ENCODE measurements around the gene SYNGR3.

The SYNGR3 gene

DNA sequence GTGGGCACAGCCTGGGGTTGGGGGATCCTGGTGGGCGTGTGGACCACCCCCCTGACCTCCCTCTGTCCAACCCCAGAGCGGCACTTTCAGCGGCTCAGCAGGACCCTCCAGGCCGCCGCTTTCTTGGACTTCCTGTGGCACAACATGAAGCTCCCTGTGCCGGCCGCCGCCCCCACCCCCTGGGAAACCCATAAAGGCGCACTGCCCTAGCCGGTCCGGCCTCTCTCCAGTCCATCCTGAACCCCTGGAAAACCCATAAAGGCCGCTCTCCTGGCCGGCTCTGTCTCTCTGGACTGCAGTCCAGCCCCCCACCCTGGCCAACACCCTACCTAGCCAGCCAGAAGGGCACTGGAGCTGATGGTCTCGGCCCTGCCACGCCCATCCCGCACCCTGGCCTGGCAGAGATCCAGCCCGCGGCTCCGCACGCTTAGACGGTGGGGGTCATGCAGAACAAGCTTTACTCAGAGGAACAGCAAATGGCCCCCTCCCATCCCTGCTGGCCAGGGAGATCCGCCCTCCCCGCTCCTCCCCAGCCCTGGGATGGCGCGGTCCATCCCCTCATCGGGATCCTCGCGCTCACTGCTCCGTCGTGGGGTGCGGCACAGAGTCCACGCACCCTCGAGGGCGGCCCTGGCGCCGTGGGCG is 11.2 kb upstream of the SYNGR3 start:
- Histone ChIP-seq H3K4me1 (ENCODE audit: control insufficient read depth in 1 of 2, insufficient read depth in 1 of 2, low read depth in 1 of 2, low read length in 1 of 2) (peaks cover 7% of the 10 kb centered on the region in 2 experiments), H3K27me3 (peaks cover 59% of the 10 kb centered on the region), H3K4me3 (ENCODE audit: low read depth in 1 of 2, low read length in 1 of 2) (no peak overlapping the region), H3K9me3 (no peaks in the 10 kb centered on the region), H3K27ac (no peak overlapping the region), H3K36me3 (peaks cover 41% of the 10 kb centered on the region)
- TF ChIP-seq, protein P1, sequence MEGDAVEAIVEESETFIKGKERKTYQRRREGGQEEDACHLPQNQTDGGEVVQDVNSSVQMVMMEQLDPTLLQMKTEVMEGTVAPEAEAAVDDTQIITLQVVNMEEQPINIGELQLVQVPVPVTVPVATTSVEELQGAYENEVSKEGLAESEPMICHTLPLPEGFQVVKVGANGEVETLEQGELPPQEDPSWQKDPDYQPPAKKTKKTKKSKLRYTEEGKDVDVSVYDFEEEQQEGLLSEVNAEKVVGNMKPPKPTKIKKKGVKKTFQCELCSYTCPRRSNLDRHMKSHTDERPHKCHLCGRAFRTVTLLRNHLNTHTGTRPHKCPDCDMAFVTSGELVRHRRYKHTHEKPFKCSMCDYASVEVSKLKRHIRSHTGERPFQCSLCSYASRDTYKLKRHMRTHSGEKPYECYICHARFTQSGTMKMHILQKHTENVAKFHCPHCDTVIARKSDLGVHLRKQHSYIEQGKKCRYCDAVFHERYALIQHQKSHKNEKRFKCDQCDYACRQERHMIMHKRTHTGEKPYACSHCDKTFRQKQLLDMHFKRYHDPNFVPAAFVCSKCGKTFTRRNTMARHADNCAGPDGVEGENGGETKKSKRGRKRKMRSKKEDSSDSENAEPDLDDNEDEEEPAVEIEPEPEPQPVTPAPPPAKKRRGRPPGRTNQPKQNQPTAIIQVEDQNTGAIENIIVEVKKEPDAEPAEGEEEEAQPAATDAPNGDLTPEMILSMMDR (IDR thresholded peaks at IDR 0.05), result no peak

DNA sequence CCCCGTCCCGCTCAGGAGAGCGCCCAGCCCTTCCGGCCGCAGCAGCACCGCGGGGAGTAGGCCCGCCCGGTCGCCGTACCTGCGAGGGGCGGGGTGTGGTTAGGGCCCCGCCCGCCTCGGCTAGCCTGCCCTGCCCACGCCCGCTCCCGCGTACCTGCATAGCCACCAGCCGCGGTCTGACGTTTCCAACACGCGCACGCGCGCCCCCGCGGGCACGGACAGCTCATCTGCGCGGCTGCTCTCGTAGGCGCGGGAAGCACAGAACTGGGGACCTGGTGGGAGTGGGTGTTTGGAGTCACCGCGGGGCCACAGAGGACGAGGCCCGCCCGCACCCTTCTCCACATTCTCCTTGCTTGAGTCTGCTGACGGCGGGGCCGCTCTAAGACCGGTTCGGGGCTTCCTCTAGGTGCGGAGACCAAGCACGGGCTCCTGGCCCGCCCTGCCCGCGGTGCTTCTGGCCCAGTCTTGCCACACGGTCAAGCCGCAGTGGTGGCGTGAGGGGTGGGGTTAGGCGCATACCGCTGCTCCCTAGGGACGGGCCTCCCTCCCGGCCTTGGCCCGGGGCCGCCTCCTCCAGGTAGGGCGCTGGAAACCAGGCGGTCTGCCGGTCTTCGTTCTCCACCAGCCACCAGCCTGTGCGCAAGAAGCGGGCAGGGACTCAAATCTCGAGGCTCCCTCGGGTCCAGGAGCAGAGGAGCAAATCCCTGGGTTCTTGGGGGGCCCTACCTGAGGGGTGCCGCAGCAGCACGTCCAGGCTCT is 10.3 kb upstream of the SYNGR3 start:
- H3K27ac ChIP-seq, result no peak overlapping the region
- peaks cover 9 to 12% of the 10 kb centered on the region in 2 experiments for H3K4me1 ChIP-seq (ENCODE audit: control insufficient read depth in 1 of 2, insufficient read depth in 1 of 2, low read depth in 1 of 2, low read length in 1 of 2)
- no peaks in the 10 kb centered on the region for H3K9me3 ChIP-seq
- H3K36me3 ChIP-seq, result peaks cover 40% of the 10 kb centered on the region
- TF ChIP-seq, protein P1 (IDR thresholded peaks at IDR 0.05), result no peak
- H3K4me3 ChIP-seq (ENCODE audit: low read depth in 1 of 2, low read length in 1 of 2), result no peak overlapping the region
- peaks cover 61% of the 10 kb centered on the region for H3K27me3 ChIP-seq

DNA sequence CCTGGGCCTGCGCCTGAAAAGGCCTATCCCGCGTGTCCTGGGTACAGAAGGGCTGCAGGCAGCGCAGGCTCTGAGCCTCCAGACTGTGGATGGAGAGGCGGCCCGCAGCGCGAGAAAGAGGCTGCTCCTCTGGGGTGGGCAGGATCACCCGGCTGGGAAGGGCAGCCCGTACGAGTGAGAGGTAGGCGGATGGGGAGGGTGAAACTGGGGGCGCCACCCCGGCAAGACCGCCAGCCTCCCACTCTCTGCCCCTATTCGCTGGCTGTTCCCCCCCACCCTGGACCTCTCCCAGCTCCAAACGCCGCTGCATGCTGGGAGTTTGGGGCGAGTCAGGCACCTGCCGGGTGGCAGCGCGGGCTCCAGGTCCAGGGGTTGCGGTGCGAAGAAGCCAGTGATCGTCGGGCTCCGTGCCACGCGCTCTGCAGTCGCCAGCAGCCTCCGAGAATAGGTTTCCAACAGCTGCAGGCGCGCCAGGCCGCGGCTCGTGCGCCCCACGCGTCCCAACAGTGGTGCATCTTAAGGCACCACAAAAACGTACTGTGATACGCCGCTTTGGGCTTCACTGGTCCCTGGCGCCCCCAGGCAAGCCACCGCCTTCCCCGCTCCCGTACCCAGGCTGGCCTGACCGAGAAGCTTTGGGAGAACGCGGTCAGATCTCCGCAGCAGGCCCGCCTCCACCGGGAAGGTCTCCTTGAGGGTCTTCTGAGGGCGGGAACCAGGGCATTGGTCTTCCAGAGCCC is 9.6 kb upstream of the SYNGR3 start:
- H3K27me3 ChIP-seq, result peaks cover 61% of the 10 kb centered on the region
- no peaks in the 10 kb centered on the region for H3K9me3 ChIP-seq
- TF ChIP-seq, protein P1 (IDR thresholded peaks at IDR 0.05), result no peak
- H3K4me3 ChIP-seq (ENCODE audit: low read depth in 1 of 2, low read length in 1 of 2), result no peak overlapping the region
- peaks cover 32% of the 10 kb centered on the region for H3K36me3 ChIP-seq
- peaks cover 16 to 20% of the 10 kb centered on the region in 2 experiments for H3K4me1 ChIP-seq (ENCODE audit: control insufficient read depth in 1 of 2, insufficient read depth in 1 of 2, low read depth in 1 of 2, low read length in 1 of 2)
- no peak overlapping the region for H3K27ac ChIP-seq

DNA sequence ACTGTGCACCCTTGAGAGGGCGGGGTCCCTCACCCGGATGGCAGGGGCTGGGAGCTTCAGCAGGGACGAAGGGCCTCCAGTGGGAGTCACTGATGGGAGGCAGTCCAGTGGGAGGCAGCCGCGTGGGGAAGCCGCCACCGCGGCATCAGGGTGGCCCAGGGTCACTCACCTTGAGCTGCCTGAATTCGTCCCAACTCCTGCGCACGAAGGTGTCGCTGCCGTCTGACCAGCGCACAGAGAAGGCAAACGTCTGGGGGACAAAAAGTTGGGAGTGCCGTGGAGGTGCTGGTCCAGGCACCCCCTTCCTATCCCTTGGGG is 9.0 kb upstream of the SYNGR3 start:
- no peaks in the 10 kb centered on the region for H3K9me3 ChIP-seq
- TF ChIP-seq, protein P1 (IDR thresholded peaks at IDR 0.05), result no peak
- H3K27ac ChIP-seq, result no peak overlapping the region
- H3K4me3 ChIP-seq (ENCODE audit: low read depth in 1 of 2, low read length in 1 of 2), result no peak overlapping the region
- peaks cover 61% of the 10 kb centered on the region for H3K27me3 ChIP-seq
- peaks cover 20% of the 10 kb centered on the region in 2 experiments for H3K4me1 ChIP-seq (ENCODE audit: control insufficient read depth in 1 of 2, insufficient read depth in 1 of 2, low read depth in 1 of 2, low read length in 1 of 2)
- H3K36me3 ChIP-seq, result peaks cover 27% of the 10 kb centered on the region

DNA sequence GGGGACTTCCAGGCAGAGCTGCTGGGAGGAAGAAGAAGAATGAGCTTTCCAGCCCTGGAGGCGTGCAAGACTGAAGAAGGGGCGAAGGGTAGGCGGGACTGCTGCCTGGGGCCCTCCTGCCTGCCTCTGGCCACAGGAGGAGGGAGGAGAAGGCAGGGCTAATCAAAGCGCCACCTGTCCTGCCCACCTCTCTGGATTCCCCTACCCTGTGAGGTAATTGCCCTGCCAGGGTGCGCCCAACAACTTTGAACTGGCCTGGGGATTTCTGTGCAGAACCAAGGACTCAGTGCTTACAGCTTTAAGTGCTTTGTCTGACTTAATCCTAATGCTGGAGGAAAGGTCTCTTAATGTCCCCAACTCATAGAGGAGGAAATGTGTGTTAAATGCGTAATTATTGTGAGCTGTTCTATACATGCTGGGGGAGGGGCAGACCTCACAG is 8.4 kb upstream of the SYNGR3 start, which contains the start of gene NOXO1:
NOXO1 (minus strand) TSS at position 72 of the 439 bp plus-strand sequence. CDS start 290 bp downstream, outside the sequence.
- H3K36me3 ChIP-seq, result peaks cover 20% of the 10 kb centered on the region
- peaks cover 20% of the 10 kb centered on the region in 2 experiments for H3K4me1 ChIP-seq (ENCODE audit: control insufficient read depth in 1 of 2, insufficient read depth in 1 of 2, low read depth in 1 of 2, low read length in 1 of 2)
- peaks cover 61% of the 10 kb centered on the region for H3K27me3 ChIP-seq
- H3K27ac ChIP-seq, result no peak within 1 kb of the TSS
- TF ChIP-seq, protein P1 (IDR thresholded peaks at IDR 0.05), result no peak
- no peak within 1 kb of the TSS for H3K4me3 ChIP-seq (ENCODE audit: low read depth in 1 of 2, low read length in 1 of 2)
- no peaks in the 10 kb centered on the region for H3K9me3 ChIP-seq
